GM12864 (cell line): ENCODE measurements around the gene LYRM4.

Source experiments
- DNase-seq: peaks from one replicate; pipeline ENCODE4 v3.0.0-alpha.2; 2011; ENCODE audit warnings: low read depth
- H3K4me3 ChIP-seq: 2 replicates; pipeline ENCODE4 v1.5.1; 2011; ENCODE audit warnings: mild to moderate bottlenecking, low read depth, low read length, control low read depth
- TF ChIP-seq, protein P1 (sequence below): IDR thresholded peaks from 2 replicates; pipeline ENCODE4 v1.5.1; 2011; ENCODE audit warnings: low read depth, mild to moderate bottlenecking, moderate library complexity, low read length, control low read depth, inconsistent platforms; ENCODE audit errors: missing control alignments

LYRM4 gene

GRCh38 chr6:5290500-5290899, 29.8 kb upstream of the LYRM4 start:
- no peak overlapping the region for H3K4me3 ChIP-seq
- TF ChIP-seq, protein P1, sequence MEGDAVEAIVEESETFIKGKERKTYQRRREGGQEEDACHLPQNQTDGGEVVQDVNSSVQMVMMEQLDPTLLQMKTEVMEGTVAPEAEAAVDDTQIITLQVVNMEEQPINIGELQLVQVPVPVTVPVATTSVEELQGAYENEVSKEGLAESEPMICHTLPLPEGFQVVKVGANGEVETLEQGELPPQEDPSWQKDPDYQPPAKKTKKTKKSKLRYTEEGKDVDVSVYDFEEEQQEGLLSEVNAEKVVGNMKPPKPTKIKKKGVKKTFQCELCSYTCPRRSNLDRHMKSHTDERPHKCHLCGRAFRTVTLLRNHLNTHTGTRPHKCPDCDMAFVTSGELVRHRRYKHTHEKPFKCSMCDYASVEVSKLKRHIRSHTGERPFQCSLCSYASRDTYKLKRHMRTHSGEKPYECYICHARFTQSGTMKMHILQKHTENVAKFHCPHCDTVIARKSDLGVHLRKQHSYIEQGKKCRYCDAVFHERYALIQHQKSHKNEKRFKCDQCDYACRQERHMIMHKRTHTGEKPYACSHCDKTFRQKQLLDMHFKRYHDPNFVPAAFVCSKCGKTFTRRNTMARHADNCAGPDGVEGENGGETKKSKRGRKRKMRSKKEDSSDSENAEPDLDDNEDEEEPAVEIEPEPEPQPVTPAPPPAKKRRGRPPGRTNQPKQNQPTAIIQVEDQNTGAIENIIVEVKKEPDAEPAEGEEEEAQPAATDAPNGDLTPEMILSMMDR: no peak
- DNase-seq: no peak

GRCh38 chr6:5290097-5290496, 29.3 kb upstream of the LYRM4 start:
- DNase-seq: no peak
- no peak overlapping the region for H3K4me3 ChIP-seq
- TF ChIP-seq, protein P1: no peak

- TF ChIP-seq, protein P1: no peak
- DNase-seq: no peak
- H3K4me3 ChIP-seq: no peak overlapping the region
These were observed 27.2 kb upstream of the LYRM4 start for GRCh38 chr6:5287966-5288297.

- no peak for DNase-seq
- no peak overlapping the region for H3K4me3 ChIP-seq
- TF ChIP-seq, protein P1: no peak
These were observed 26.6 kb upstream of the LYRM4 start for GRCh38 chr6:5287205-5287965.

DNA sequence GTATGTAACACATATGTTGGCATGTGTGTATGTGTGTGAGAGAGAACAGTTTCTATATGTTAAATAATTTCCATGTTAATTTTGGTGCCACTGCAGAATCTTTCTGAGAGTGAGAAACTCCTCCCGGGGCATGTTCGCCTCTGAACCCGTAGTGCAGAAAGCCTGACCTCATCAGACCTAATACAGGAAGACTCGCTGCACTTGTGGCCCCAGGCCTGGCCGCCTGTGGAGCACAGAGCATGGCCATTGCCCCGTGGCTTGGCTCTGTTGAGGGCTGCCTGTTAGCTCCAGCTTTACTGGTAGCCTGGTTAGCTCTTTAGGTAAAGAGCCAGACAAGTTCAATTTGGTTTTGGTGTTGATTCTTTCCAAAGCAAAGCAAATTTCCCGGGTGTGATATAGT, 26.0 kb upstream of the LYRM4 start:
- no peak for DNase-seq

GRCh38 chr6:5285526-5285925, 24.8 kb upstream of the LYRM4 start:
- H3K4me3 ChIP-seq: no peak overlapping the region
- DNase-seq: no peak
- TF ChIP-seq, protein P1: no peak

More for the DNA sequence above, 26.0 kb upstream of the LYRM4 start:
- TF ChIP-seq, protein P1: no peak
- H3K4me3 ChIP-seq: no peak overlapping the region

- no peak overlapping the region for H3K4me3 ChIP-seq
- TF ChIP-seq, protein P1: no peak
- DNase-seq: no peak
These were observed 24.3 kb upstream of the LYRM4 start for GRCh38 chr6:5285081-5285480.
